ENCODE measurements around the gene GPA33.

Gene GPA33

DNA sequence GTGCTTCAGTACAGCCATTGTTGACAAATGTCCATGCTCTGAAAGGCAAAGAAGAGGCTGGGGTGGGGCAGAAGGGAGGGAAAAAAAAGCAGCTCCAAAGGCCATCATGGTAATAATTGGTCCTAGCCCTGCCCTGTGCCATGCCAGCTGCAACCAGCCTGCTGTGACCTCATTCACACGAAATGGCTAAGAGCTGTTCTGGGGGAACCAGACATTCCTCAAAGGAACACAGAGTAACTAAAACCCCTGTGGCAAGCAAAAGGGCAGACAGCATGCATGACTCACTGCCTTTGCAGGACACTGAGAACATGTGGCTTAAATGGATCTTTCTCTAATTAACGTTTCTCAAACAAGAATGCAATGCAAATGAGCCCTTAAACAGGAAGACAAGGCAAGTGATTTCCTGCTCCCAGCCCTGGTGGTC is 46.0 kb upstream of the GPA33 start:
- no peak overlapping the region for H3K4me3 ChIP-seq (ENCODE audit: low read depth, low read length)
- peak; percentile 9 for DNase-seq (ENCODE audit: low read depth)

DNA sequence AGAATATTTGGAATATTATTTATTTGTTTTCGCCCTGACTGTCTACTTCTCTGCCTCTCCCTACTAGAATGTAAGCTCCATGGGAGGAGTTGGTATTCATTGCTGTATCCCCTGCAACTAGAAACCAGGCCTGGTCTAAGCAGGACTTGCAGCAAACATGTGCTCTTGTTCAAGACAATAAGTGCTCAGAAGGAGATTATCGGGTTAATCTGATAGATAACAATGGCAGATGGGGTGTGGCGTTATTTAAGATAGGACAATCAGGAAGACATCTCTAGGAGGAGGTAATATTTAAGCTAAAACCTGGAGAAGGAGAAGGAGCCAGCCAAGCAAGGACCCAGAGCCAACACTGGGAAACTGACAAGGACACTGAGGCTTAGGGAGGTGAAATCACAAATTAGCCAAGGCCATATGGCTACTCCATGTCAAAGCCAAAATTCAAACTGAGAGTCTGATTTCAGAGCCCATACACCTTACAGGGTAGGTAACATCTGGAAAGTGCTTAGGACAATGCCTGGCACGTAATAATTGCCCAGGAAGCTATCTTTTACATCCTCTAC is 45.2 kb upstream of the GPA33 start:
- no peak for DNase-seq (ENCODE audit: low read depth)
- TF ChIP-seq MAX (IDR thresholded peaks at IDR 0.05; ENCODE audit: low read depth, low read length) (no peak), CTCF (IDR thresholded peaks at IDR 0.05; ENCODE audit: low read depth, low read length) (no peak), MYC (IDR thresholded peaks at IDR 0.05; ENCODE audit: low read depth, low read length) (no peak), POLR2A (IDR thresholded peaks at IDR 0.05; ENCODE audit: extremely low read depth, insufficient read length) (no peak)

More for the DNA sequence above, 46.0 kb upstream of the GPA33 start:
- TF ChIP-seq MYC (IDR thresholded peaks at IDR 0.05; ENCODE audit: low read depth, low read length) (no peak), MAX (IDR thresholded peaks at IDR 0.05; ENCODE audit: low read depth, low read length) (peak; percentile 57; the same call in 1 of the 2 replicates)

DNA sequence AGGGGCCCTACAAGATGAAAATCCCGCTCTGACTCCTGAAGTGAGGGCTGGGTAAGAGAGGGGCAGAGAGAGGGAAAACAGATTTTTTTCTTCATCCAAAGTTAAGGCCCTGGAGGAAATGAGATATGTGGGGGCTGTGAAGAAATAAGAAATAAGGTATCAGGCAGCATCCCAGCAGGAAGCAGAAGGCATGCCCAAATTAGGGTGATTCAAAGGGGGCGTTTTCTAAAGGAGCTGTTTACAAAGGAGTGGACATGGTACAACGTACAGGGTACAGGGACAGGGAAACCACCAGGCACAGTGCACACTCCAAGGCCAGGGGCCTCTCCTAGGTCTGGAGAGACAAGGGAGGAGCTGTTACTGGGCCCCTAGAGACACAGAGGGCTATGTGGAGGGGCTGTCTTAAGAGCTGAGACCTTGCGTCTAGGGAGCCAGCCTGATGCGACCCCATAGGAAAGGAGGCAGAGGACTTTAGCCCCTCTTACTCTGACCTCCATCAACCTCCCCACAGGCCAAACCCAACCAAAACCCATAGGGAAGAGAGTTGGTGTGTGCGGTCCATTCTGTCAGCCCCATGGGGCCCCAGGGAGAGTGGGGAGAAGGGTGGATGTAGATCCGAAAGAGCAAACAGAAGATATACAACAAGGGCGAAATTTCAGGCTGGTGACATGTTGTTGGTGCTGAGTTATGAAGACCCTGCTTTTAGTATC is 42.3 kb upstream of the GPA33 start:
- no peak for DNase-seq (ENCODE audit: low read depth)
- no peak overlapping the region for H3K4me3 ChIP-seq (ENCODE audit: low read depth, low read length)
- TF ChIP-seq POLR2A (IDR thresholded peaks at IDR 0.05; ENCODE audit: extremely low read depth, insufficient read length) = no peak
- no peak for TF ChIP-seq MAX (IDR thresholded peaks at IDR 0.05; ENCODE audit: low read depth, low read length)
- TF ChIP-seq MYC (IDR thresholded peaks at IDR 0.05; ENCODE audit: low read depth, low read length) = no peak
- TF ChIP-seq CTCF (IDR thresholded peaks at IDR 0.05; ENCODE audit: low read depth, low read length) = no peak

More for the DNA sequence above, 45.2 kb upstream of the GPA33 start:
- H3K4me3 ChIP-seq (ENCODE audit: low read depth, low read length) = no peak overlapping the region

DNA sequence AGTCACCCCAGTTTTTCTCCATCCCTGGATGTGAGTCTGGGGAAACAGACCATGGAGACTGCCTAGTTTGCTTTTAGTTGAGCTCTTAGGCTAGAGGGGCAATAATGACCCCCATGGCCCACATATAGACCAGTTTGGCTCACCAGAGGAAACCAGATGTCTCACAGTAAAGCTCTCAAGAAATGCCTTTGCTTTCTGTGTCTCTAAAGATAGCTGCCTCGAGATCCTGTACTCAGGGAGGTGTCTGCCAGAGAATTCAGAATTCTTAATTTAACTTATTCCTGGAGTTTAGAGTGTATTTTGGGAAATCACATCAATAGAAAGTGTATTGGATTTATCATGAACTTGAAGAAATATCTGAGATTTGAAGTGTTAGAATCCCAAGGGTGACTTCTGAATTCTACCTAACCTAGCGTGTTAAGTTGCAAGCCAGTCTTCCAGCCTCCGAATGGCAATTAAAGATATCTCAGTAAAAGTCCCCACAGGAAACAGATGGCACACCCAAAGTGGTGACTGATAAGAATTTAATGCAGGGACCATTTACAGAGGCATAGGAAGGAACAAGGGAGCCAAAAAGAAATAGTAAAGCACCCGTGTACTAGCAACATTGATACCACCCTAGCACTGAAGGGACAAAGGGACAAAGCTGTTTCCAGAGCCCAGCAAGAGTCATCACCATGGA is 40.8 kb upstream of the GPA33 start:
- DNase-seq (ENCODE audit: low read depth) = no peak
- no peak overlapping the region for H3K4me3 ChIP-seq (ENCODE audit: low read depth, low read length)
- no peak for TF ChIP-seq MAX (IDR thresholded peaks at IDR 0.05; ENCODE audit: low read depth, low read length)
- no peak for TF ChIP-seq CTCF (IDR thresholded peaks at IDR 0.05; ENCODE audit: low read depth, low read length)
- TF ChIP-seq MYC (IDR thresholded peaks at IDR 0.05; ENCODE audit: low read depth, low read length) = no peak
- TF ChIP-seq POLR2A (IDR thresholded peaks at IDR 0.05; ENCODE audit: extremely low read depth, insufficient read length) = no peak

- TF ChIP-seq MAX (IDR thresholded peaks at IDR 0.05; ENCODE audit: low read depth, low read length) = no peak
- H3K4me3 ChIP-seq (ENCODE audit: low read depth, low read length) = no peak overlapping the region
- no peak for DNase-seq (ENCODE audit: low read depth)
Measured at GRCh38 chr1:167128261-167129227, 38.4 kb upstream of the GPA33 start.

GRCh38 chr1:167127661-167128060 is 37.5 kb upstream of the GPA33 start:
- H3K4me3 ChIP-seq (ENCODE audit: low read depth, low read length) = no peak overlapping the region
- no peak for TF ChIP-seq MAX (IDR thresholded peaks at IDR 0.05; ENCODE audit: low read depth, low read length)
- no peak for TF ChIP-seq CTCF (IDR thresholded peaks at IDR 0.05; ENCODE audit: low read depth, low read length)
- no peak for TF ChIP-seq MYC (IDR thresholded peaks at IDR 0.05; ENCODE audit: low read depth, low read length)
- no peak for TF ChIP-seq POLR2A (IDR thresholded peaks at IDR 0.05; ENCODE audit: extremely low read depth, insufficient read length)
- no peak for DNase-seq (ENCODE audit: low read depth)

All from NB4 (cell line).